GM23248 (cell line): Measurements from ENCODE around the gene GBGT1. TPM values are rescaled to one million over a fixed set of nuclear protein-coding genes. Genes with fewer than 3 reads are reported as not detected.

ENCODE experiments used
- DNase-seq: peaks from one replicate; pipeline ENCODE4 v3.0.0-alpha.2; 2015
- H2AFZ ChIP-seq: fragments of 200-600 bp; sonication (generic); 2 replicates; pipeline ENCODE4 v1.6.1; 2016; ENCODE audit warnings: antibody characterized with exemption
- H3F3A ChIP-seq: fragments of 200-600 bp; sonication (generic); 2 replicates; pipeline ENCODE4 v1.6.1; 2016; ENCODE audit warnings: mild to moderate bottlenecking, antibody characterized with exemption, mixed run types; ENCODE audit not compliant: insufficient read depth
- H3K27ac ChIP-seq: fragments of 200-600 bp; sonication (generic); 2 replicates; pipeline ENCODE4 v1.5.1; 2016; ENCODE audit warnings: mild to moderate bottlenecking
- H3K27me3 ChIP-seq: fragments of 200-600 bp; sonication (generic); replicated peaks from 2 replicates; pipeline ENCODE4 v1.6.1; 2016; ENCODE audit warnings: mild to moderate bottlenecking; ENCODE audit not compliant: insufficient read depth
- H3K36me3 ChIP-seq: fragments of 200-600 bp; sonication (generic); 2 replicates; pipeline ENCODE4 v1.6.1; 2016; ENCODE audit warnings: low read depth, mild to moderate bottlenecking
- H3K4me1 ChIP-seq: fragments of 200-600 bp; sonication (generic); 2 replicates; pipeline ENCODE4 v1.6.1; 2016; ENCODE audit warnings: mild to moderate bottlenecking; ENCODE audit not compliant: insufficient read depth
- H3K4me2 ChIP-seq: fragments of 200-600 bp; sonication (generic); one replicate; pipeline ENCODE4 v1.6.1; 2016; ENCODE audit warnings: mild to moderate bottlenecking; ENCODE audit not compliant: unreplicated experiment
- H3K4me3 ChIP-seq: fragments of 200-600 bp; sonication (generic); 2 replicates; pipeline ENCODE4 v1.5.1; 2016; ENCODE audit warnings: mild to moderate bottlenecking
- H3K79me2 ChIP-seq: fragments of 200-600 bp; sonication (generic); 2 replicates; pipeline ENCODE4 v1.6.1; 2016; ENCODE audit warnings: mild to moderate bottlenecking; ENCODE audit not compliant: insufficient read depth
- H3K9ac ChIP-seq: fragments of 200-600 bp; sonication (generic); 2 replicates; pipeline ENCODE4 v1.6.1; 2016; ENCODE audit warnings: mild to moderate bottlenecking
- H3K9me2 ChIP-seq: fragments of 200-600 bp; sonication (generic); 2 replicates; pipeline ENCODE4 v1.6.1; 2016; ENCODE audit warnings: mixed run types, mild to moderate bottlenecking, moderate library complexity; ENCODE audit not compliant: insufficient read depth
- H3K9me3 ChIP-seq: fragments of 200-600 bp; sonication (generic); one replicate; pipeline ENCODE4 v1.6.1; 2017; ENCODE audit warnings: low read depth
- H4K20me1 ChIP-seq: fragments of 200-600 bp; sonication (generic); 2 replicates; pipeline ENCODE4 v1.6.0; 2016; ENCODE audit not compliant: insufficient read depth
- EZH2 ChIP-seq: fragments of 200-600 bp; sonication (generic); IDR thresholded peaks from 2 replicates; pipeline ENCODE4 v1.6.1; 2018; ENCODE audit warnings: antibody characterized with exemption, mild to moderate bottlenecking; ENCODE audit not compliant: insufficient read depth, poor library complexity, severe bottlenecking
- EZH2phosphoT487 ChIP-seq: fragments of 200-600 bp; sonication (generic); IDR thresholded peaks from 2 replicates; pipeline ENCODE4 v1.6.1; 2018; ENCODE audit warnings: antibody characterized with exemption, moderate library complexity, mild to moderate bottlenecking, low read depth; ENCODE audit not compliant: insufficient read depth
- WGBS, 2 experiments: methylation state at CpG; one replicate each; pipeline ENCODE4 v1.1.6; 2015 to 2017; ENCODE audit warnings: low lambda C conversion rate in 2 of 2, low coverage in 1 of 2; ENCODE audit errors: missing lambda C conversion rate in 2 of 2; 5-methylcytosine and 5-hydroxymethylcytosine counted together
- in situ Hi-C: fragments of 300-500 bp; cut with MboI; formaldehyde crosslinking; loops from 2 replicates; pipeline ENCODE4 v1.15.0; 2020
- polyA plus RNA-seq: library from polyadenylated mRNA; unstranded; fragments of >200 nt; fragmentation: Nextera tagmentation; extraction: Ambion mirVana; gene quantifications from 2 replicates; pipeline ENCODE4 v1.2.1, GENCODE V29; 2016
- total RNA-seq: library from RNA; depleted of rRNA; stranded (reverse); fragments of >200 nt; shearing (Covaris generic); gene quantifications from 2 replicates; pipeline ENCODE4 v1.2.3, GENCODE V29; 2014

GBGT1 gene
- total and polyA plus RNA-seq, 2 experiments from 2014 or later: 0.95 to 3.1 TPM

GRCh38 chr9:133182151-133182550 is 18.4 kb upstream of the GBGT1 start:
- no peaks in the 10 kb centered on the region for H3K9me2 ChIP-seq
- H3K4me3 ChIP-seq: no peak overlapping the region
- no peak overlapping the region for H3K27ac ChIP-seq
- in situ Hi-C loops: no loop called here
- TF ChIP-seq EZH2 (no peak), EZH2phosphoT487 (no peak)
- H3K4me1 ChIP-seq: no peaks in the 10 kb centered on the region
- DNase-seq: no peak
- no peak overlapping the region for H2AFZ ChIP-seq
- no peaks in the 10 kb centered on the region for H3K9me3 ChIP-seq
- no peaks in the 10 kb centered on the region for H3K79me2 ChIP-seq
- H3K9ac ChIP-seq: no peak overlapping the region
- H3K36me3 ChIP-seq: no peaks in the 10 kb centered on the region
- WGBS, 2 experiments: 52 to 55% methylated on average over 5 of the region's 5 CpGs
- no peaks in the 10 kb centered on the region for H4K20me1 ChIP-seq
- H3K27me3 ChIP-seq: peaks cover 54% of the 10 kb centered on the region
- no peak overlapping the region for H3K4me2 ChIP-seq
- H3F3A ChIP-seq: no peaks in the 10 kb centered on the region

DNA sequence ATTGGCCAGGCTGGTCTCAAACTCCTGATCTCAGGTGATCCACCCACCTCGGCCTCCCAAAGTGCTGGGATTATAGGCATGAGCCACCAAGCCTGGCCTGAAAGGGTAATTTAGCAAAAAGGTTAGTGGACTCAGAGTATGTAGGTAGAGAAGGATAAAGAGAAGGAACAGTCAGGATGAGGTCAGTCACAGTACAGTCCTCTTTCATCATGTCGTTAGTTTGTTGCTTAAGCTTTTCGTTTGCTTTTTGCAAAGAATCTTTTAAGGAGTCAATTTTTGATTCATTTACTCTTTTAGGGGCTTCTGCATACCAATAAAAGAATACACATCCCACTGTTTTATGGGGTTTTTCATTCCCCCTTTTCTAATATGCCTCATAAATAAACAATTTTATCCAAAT is 17.8 kb upstream of the GBGT1 start:
- no peak overlapping the region for H2AFZ ChIP-seq
- H3K36me3 ChIP-seq: no peaks in the 10 kb centered on the region
- H3K4me1 ChIP-seq: no peaks in the 10 kb centered on the region
- TF ChIP-seq EZH2phosphoT487 (no peak), EZH2 (no peak)
- no peak overlapping the region for H3K4me2 ChIP-seq
- H3K79me2 ChIP-seq: no peaks in the 10 kb centered on the region
- H4K20me1 ChIP-seq: no peaks in the 10 kb centered on the region
- no peaks in the 10 kb centered on the region for H3K9me2 ChIP-seq
- no peaks in the 10 kb centered on the region for H3K9me3 ChIP-seq
- peaks cover 55% of the 10 kb centered on the region for H3K27me3 ChIP-seq
- 72 to 81% methylated on average over 3 of the region's 3 CpGs for WGBS, 2 experiments
- DNase-seq: no peak
- H3K9ac ChIP-seq: no peak overlapping the region
- in situ Hi-C loops: no loop called here
- no peak overlapping the region for H3K4me3 ChIP-seq
- H3F3A ChIP-seq: no peaks in the 10 kb centered on the region
- H3K27ac ChIP-seq: no peak overlapping the region

GRCh38 chr9:133180953-133181352 is 17.2 kb upstream of the GBGT1 start:
- Histone ChIP-seq H3K4me1 (no peaks in the 10 kb centered on the region), H3K9me2 (no peaks in the 10 kb centered on the region), H3K27me3 (peaks cover 61% of the 10 kb centered on the region), H3K9me3 (no peaks in the 10 kb centered on the region), H3K36me3 (no peaks in the 10 kb centered on the region), H3K27ac (no peak overlapping the region), H3K9ac (no peak overlapping the region), H3K4me2 (no peak overlapping the region), H3K4me3 (no peak overlapping the region), H2AFZ (no peak overlapping the region), H3F3A (no peaks in the 10 kb centered on the region), H3K79me2 (no peaks in the 10 kb centered on the region), H4K20me1 (no peaks in the 10 kb centered on the region)
- DNase-seq: no peak
- TF ChIP-seq EZH2 (no peak), EZH2phosphoT487 (no peak)
- WGBS, 2 experiments: 50 to 67% methylated on average over 5 of the region's 5 CpGs
- in situ Hi-C loops: no loop called here

- TF ChIP-seq EZH2phosphoT487 (no peak), EZH2 (no peak)
- 66 to 70% methylated on average over 7 of the region's 7 CpGs for WGBS, 2 experiments
- Histone ChIP-seq H3K27ac (no peak overlapping the region), H2AFZ (no peak overlapping the region), H3K4me3 (no peak overlapping the region), H3K79me2 (no peaks in the 10 kb centered on the region), H3K27me3 (peaks cover 41% of the 10 kb centered on the region), H3K9ac (no peak overlapping the region), H3K4me1 (no peaks in the 10 kb centered on the region), H3K9me3 (no peaks in the 10 kb centered on the region), H3F3A (no peaks in the 10 kb centered on the region), H3K36me3 (no peaks in the 10 kb centered on the region), H4K20me1 (no peaks in the 10 kb centered on the region), H3K9me2 (no peaks in the 10 kb centered on the region), H3K4me2 (no peak overlapping the region)
- in situ Hi-C loops: no loop called here
- no peak for DNase-seq
These were observed 9.3 kb upstream of the GBGT1 start for GRCh38 chr9:133173056-133173455.

DNA sequence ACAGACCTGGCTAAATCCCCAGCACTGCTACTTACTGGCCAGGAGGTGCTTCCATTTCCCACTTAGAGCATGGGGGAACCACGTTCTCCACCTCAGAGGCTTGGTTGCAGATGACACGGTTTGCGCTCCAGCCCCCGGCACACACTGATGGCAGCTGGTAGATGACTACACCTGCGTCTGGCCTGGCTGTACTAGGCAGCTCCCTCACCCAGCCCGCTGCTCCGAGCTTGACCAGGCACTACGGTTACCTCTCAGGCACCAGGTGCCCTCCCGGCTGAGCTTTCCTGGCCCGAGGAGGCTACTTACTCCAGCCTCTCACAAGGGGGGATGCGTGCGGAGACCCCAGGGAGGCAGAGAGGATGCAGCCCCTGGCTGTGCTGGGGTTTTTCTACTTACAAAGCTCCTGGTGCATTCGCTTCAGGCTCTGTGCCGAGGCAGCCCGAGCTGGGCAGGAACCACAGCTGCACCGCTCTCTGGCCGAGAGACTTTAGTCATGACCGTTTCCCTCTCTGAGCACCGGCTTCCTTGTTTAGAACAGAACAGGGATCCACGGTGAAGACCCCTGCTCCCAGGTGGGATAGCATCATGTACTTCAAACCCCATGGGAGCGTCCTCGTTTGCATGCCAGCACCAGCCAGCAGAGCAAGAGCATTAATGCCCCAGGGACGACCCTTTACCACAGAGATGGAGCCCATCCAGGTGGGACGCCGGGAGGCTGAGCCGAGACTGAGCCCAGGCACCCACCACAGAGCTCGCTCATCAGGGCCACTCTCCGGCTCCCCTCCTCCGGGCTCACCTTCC is 7.6 kb upstream of the GBGT1 start:
- Histone ChIP-seq H3K4me3 (no peak overlapping the region), H3K9me2 (no peaks in the 10 kb centered on the region), H4K20me1 (no peaks in the 10 kb centered on the region), H3K9me3 (no peaks in the 10 kb centered on the region), H3K27me3 (peaks cover 24% of the 10 kb centered on the region), H3F3A (no peaks in the 10 kb centered on the region), H3K4me1 (no peaks in the 10 kb centered on the region), H3K9ac (no peak overlapping the region), H3K79me2 (no peaks in the 10 kb centered on the region), H3K27ac (no peak overlapping the region), H3K4me2 (no peak overlapping the region), H2AFZ (no peak overlapping the region), H3K36me3 (no peaks in the 10 kb centered on the region)
- DNase-seq: no peak
- 64 to 66% methylated on average over 29 of the region's 29 CpGs for WGBS, 2 experiments
- TF ChIP-seq EZH2phosphoT487 (no peak), EZH2 (no peak)
- in situ Hi-C loops: no loop called here
